ENCODE results near the gene PRG3. TPM values are rescaled to one million over a fixed set of nuclear protein-coding genes. Genes with fewer than 3 reads are reported as not detected.
A peak's percentile ranks its signal among the peaks of the same experiment; 100 is the strongest.

The PRG3 gene
- total RNA-seq, 1 donor from 2014 or later = not detected

GRCh38 chr11:57345555-57346211, 35.3 kb downstream of the PRG3 start:
- peak overlapping the region; percentile 89 for H3K27ac Mint-ChIP-seq
- no peaks in the 10 kb centered on the region for H3K9me3 Mint-ChIP-seq (ENCODE audit: low read depth)
- peaks cover 6% of the 10 kb centered on the region for H3K4me1 Mint-ChIP-seq (ENCODE audit: low read depth)
- H3K36me3 Mint-ChIP-seq (ENCODE audit: insufficient read depth) = no peaks in the 10 kb centered on the region
- H3K4me3 Mint-ChIP-seq (ENCODE audit: low read depth) = no peak overlapping the region
- peak; percentile 68 for DNase-seq (ENCODE audit: low spot score, unreplicated experiment)
- peaks cover 9% of the 10 kb centered on the region for H3K27me3 Mint-ChIP-seq
- TF ChIP-seq CTCF (IDR thresholded peaks at IDR 0.05; ENCODE audit: unreplicated experiment) = peak; percentile 88

GRCh38 chr11:57344826-57345225, 36.1 kb downstream of the PRG3 start:
- Mint-ChIP-seq H3K4me1 (ENCODE audit: low read depth) (peaks cover 10% of the 10 kb centered on the region), H3K4me3 (ENCODE audit: low read depth) (no peak overlapping the region), H3K36me3 (ENCODE audit: insufficient read depth) (no peaks in the 10 kb centered on the region), H3K9me3 (ENCODE audit: low read depth) (no peaks in the 10 kb centered on the region), H3K27ac (no peak overlapping the region), H3K27me3 (peaks cover 13% of the 10 kb centered on the region)
- no peak for DNase-seq (ENCODE audit: low spot score, unreplicated experiment)
- no peak for TF ChIP-seq CTCF (IDR thresholded peaks at IDR 0.05; ENCODE audit: unreplicated experiment)

- Mint-ChIP-seq H3K36me3 (ENCODE audit: insufficient read depth) (no peaks in the 10 kb centered on the region), H3K4me1 (ENCODE audit: low read depth) (peaks cover 15% of the 10 kb centered on the region), H3K27ac (no peak overlapping the region), H3K27me3 (peaks cover 15% of the 10 kb centered on the region), H3K4me3 (ENCODE audit: low read depth) (no peak overlapping the region), H3K9me3 (ENCODE audit: low read depth) (no peaks in the 10 kb centered on the region)
- no peak for DNase-seq (ENCODE audit: low spot score, unreplicated experiment)
- no peak for TF ChIP-seq CTCF (IDR thresholded peaks at IDR 0.05; ENCODE audit: unreplicated experiment)
These were observed 37.1 kb downstream of the PRG3 start for GRCh38 chr11:57343825-57344224.

GRCh38 chr11:57342702-57343101, 38.2 kb downstream of the PRG3 start:
- no peaks in the 10 kb centered on the region for H3K9me3 Mint-ChIP-seq (ENCODE audit: low read depth)
- H3K4me3 Mint-ChIP-seq (ENCODE audit: low read depth) = no peak overlapping the region
- peaks cover 11% of the 10 kb centered on the region for H3K27me3 Mint-ChIP-seq
- no peak for DNase-seq (ENCODE audit: low spot score, unreplicated experiment)
- TF ChIP-seq CTCF (IDR thresholded peaks at IDR 0.05; ENCODE audit: unreplicated experiment) = no peak
- H3K36me3 Mint-ChIP-seq (ENCODE audit: insufficient read depth) = no peaks in the 10 kb centered on the region
- H3K27ac Mint-ChIP-seq = no peak overlapping the region
- H3K4me1 Mint-ChIP-seq (ENCODE audit: low read depth) = peaks cover 15% of the 10 kb centered on the region

- Mint-ChIP-seq H3K4me1 (ENCODE audit: low read depth) (peaks cover 15% of the 10 kb centered on the region), H3K4me3 (ENCODE audit: low read depth) (no peak overlapping the region), H3K36me3 (ENCODE audit: insufficient read depth) (no peaks in the 10 kb centered on the region), H3K9me3 (ENCODE audit: low read depth) (no peaks in the 10 kb centered on the region), H3K27me3 (peaks cover 11% of the 10 kb centered on the region), H3K27ac (no peak overlapping the region)
- no peak for TF ChIP-seq CTCF (IDR thresholded peaks at IDR 0.05; ENCODE audit: unreplicated experiment)
- DNase-seq (ENCODE audit: low spot score, unreplicated experiment) = no peak
These were observed 39.6 kb downstream of the PRG3 start for GRCh38 chr11:57341250-57341808.
